CD4-positive, alpha-beta memory T cell (primary cell): Measurements from ENCODE around the gene FGF19. TPM values are rescaled to one million over a fixed set of nuclear protein-coding genes. Genes with fewer than 3 reads are reported as not detected.
"Not testable (repeated sequence)": the region's sequence is repeated elsewhere in the genome, so short reads cannot be mapped to it uniquely, and the experiment has no call there.

Source experiments
- CTCF ChIA-PET: fragments of 350-600 bp; sonication (Branson Sonifier 250); formaldehyde crosslinking; loops from one replicate; lab custom pipeline; 2021; ENCODE audit warnings: inconsistent platforms; ENCODE audit not compliant: partially characterized antibody; lab: Charles Lee
- POLR2A ChIA-PET: fragments of 350-600 bp; sonication (Branson Sonifier 250); formaldehyde crosslinking; loops from one replicate; lab custom pipeline; 2021; ENCODE audit not compliant: partially characterized antibody; lab: Charles Lee
- DNase-seq, 5 donors: peaks; one replicate each; pipeline versions ENCODE4 v3.0.0 to v3.0.0-alpha.2; 2020 to 2022; ENCODE audit warnings: mixed read lengths in 1 of 5
- H3K27ac ChIP-seq: one replicate; pipeline ENCODE4 v1.7.0; 2013; ENCODE audit warnings: low read depth, low read length
- H3K27me3 ChIP-seq: 2 replicates; pipeline ENCODE4 v1.7.0; 2013; ENCODE audit warnings: mild to moderate bottlenecking, low read length, moderate library complexity; ENCODE audit not compliant: insufficient read depth
- H3K36me3 ChIP-seq: 2 replicates; pipeline ENCODE4 v1.7.0; 2013; ENCODE audit warnings: mild to moderate bottlenecking, low read length, moderate library complexity; ENCODE audit not compliant: insufficient read depth
- H3K4me1 ChIP-seq: 2 replicates; pipeline ENCODE4 v1.7.0; 2013; ENCODE audit warnings: mild to moderate bottlenecking, low read length, moderate library complexity; ENCODE audit not compliant: insufficient read depth
- H3K4me3 ChIP-seq, 2 donors: one replicate each; pipeline ENCODE4 v1.7.0; 2013; ENCODE audit warnings: low read length in 2 of 2, mild to moderate bottlenecking in 1 of 2
- H3K9me3 ChIP-seq, 2 donors: one replicate each; pipeline ENCODE4 v1.7.0; 2013; ENCODE audit warnings: low read length in 2 of 2, control low read depth in 1 of 2; ENCODE audit not compliant: control insufficient read depth in 1 of 2
- H3K27ac Mint-ChIP-seq, 7 donors: one replicate each; pipeline ENCODE4 v1.8.0; 2020 to 2021; ENCODE audit warnings: mixed read lengths in 7 of 7, mild to moderate bottlenecking in 6 of 7, inconsistent platforms in 3 of 7, moderate library complexity in 3 of 7
- H3K27me3 Mint-ChIP-seq, 2 donors: one replicate each; pipeline ENCODE4 v1.8.0; 2020 to 2021; ENCODE audit warnings: mixed read lengths in 2 of 2
- H3K36me3 Mint-ChIP-seq, 2 donors: one replicate each; pipeline ENCODE4 v1.8.0; 2020 to 2021; ENCODE audit warnings: mixed read lengths in 2 of 2, inconsistent platforms in 1 of 2, mild to moderate bottlenecking in 1 of 2
- H3K4me1 Mint-ChIP-seq, 4 donors: one replicate each; pipeline ENCODE4 v1.8.0; 2020 to 2021; ENCODE audit warnings: mixed read lengths in 4 of 4, mild to moderate bottlenecking in 1 of 4
- H3K4me3 Mint-ChIP-seq, 8 donors: one replicate each; pipeline ENCODE4 v1.8.0; 2020 to 2021; ENCODE audit warnings: mixed read lengths in 8 of 8, mild to moderate bottlenecking in 7 of 8, moderate library complexity in 6 of 8, inconsistent platforms in 3 of 8
- H3K9me3 Mint-ChIP-seq, 8 donors: one replicate each; pipeline ENCODE4 v1.8.0; 2020 to 2021; ENCODE audit warnings: mixed read lengths in 8 of 8, mild to moderate bottlenecking in 5 of 8, inconsistent platforms in 3 of 8, moderate library complexity in 1 of 8
- intact Hi-C: fragments of 100-400 bp; cut with micrococcal nuclease; formaldehyde crosslinking; loops from one replicate; pipeline ENCODE4 v1.15.1; 2023
- polyA plus RNA-seq, 2 donors: library from polyadenylated mRNA; unstranded; fragments of 300-500 nt; fragmentation: Illumina TruSeq; gene quantifications; one replicate each; pipeline ENCODE4 v1.2.3, GENCODE V29; 2021
- total RNA-seq, 2 experiments: library from RNA; stranded (reverse); gene quantifications; one replicate each; pipeline ENCODE4 v1.2.3, GENCODE V29; 2021

Gene FGF19
- total and polyA plus RNA-seq, 4 experiments from 2014 or later = not detected

DNA sequence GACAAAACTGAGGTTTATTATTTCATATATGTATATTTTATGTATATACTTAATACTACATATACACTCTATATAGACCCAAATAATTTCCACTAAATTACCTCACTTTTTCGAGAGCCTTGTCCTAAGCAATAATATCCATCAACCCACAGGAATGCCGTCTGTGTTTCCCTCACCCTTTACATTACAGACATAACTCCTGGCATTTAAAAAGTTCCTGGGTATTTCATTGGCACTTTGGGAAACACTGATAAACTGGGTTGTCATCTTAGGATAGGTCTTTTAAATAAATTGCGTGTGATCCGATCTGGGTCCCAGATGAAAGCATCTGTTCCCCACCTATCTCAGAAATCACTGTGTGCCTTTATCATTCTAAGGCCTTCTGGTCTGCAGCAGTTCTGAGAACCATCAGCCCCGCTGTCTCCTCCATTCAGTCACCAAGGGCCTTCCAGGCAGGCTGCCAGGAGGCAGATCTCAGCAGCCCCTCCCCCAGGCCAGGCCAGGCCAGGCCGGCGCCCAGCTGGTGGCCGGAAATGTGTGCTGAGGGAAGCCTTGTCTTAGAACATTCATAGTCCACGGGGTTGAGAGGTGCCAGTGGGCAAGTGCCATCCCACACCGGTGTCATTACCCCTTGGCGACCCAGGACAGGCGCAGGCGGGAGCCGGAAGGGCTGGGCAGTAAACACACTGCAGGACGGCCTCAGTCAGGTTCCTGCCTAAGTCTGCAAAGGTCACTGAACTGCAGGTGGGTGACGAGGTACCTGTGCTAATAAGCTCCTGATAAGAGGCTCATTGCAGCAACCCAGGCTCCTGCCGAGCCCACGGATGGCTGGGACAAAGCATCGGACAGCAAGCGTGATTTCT is 3.3 kb downstream of the FGF19 start:
- Histone ChIP-seq H3K27me3 (peaks cover 21% of the 10 kb centered on the region), H3K27ac (no peak overlapping the region), H3K9me3 (no peaks in the 10 kb centered on the region), H3K4me3 (no peak overlapping the region), H3K36me3 (no peaks in the 10 kb centered on the region), H3K4me1 (peaks cover 7% of the 10 kb centered on the region)
- Mint-ChIP-seq H3K4me3 (peak overlapping the region in 2 of 8 donors; percentile 35 to 54), H3K27me3 (peaks cover 30 to 33% of the 10 kb centered on the region in 2 donors), H3K36me3 (no peaks in the 10 kb centered on the region), H3K4me1 (peaks cover 1 to 15% (median 6%) of the 10 kb centered on the region in 4 donors), H3K27ac (no peak overlapping the region), H3K9me3 (peaks cover 0 to 2% (median 0%) of the 10 kb centered on the region in 8 donors)
- POLR2A ChIA-PET = no interaction called here
- DNase-seq = no peak
- CTCF ChIA-PET = no interaction called here
- intact Hi-C loops = loop anchor here (5.0 kb wide), 1 partner anchor 187 kb away; no protein-coding TSS in a partner anchor

DNA sequence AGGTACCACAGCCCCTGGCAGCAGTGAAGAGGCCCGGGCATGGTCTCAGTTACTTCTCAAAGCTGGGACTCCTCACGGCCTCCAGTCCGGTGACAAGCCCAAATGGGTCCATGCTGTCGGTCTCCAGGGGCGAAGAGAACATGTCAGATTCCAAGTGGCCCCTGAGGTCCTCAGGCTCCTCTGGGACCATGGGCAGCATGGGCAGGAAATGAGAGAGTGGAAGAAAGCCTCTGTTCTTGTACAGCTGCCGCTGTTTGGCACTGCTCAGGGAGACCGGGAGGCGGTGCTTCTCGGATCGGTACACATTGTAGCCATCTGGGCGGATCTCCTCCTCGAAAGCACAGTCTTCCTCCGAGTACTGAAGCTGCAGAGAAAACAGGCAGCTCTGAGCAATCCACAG is 4.6 kb downstream of the FGF19 start:
- no peaks in the 10 kb centered on the region for H3K4me1 ChIP-seq
- no peaks in the 10 kb centered on the region for H3K9me3 ChIP-seq
- no peak overlapping the region for H3K4me3 ChIP-seq
- CTCF ChIA-PET = no interaction called here
- peaks cover 16% of the 10 kb centered on the region for H3K27me3 ChIP-seq
- H3K36me3 ChIP-seq = no peaks in the 10 kb centered on the region
- no peak overlapping the region for H3K27ac ChIP-seq
- POLR2A ChIA-PET = no interaction called here
- DNase-seq = no peak
- no peaks in the 10 kb centered on the region for H3K36me3 Mint-ChIP-seq
- H3K27ac Mint-ChIP-seq = no peak overlapping the region
- intact Hi-C loops = no loop called here
- H3K4me1 Mint-ChIP-seq = peaks cover 0 to 8% (median 2%) of the 10 kb centered on the region in 4 donors
- no peak overlapping the region for H3K4me3 Mint-ChIP-seq
- peaks cover 32 to 37% of the 10 kb centered on the region in 2 donors for H3K27me3 Mint-ChIP-seq
- H3K9me3 Mint-ChIP-seq = peaks cover 0 to 2% (median 0%) of the 10 kb centered on the region in 8 donors

DNA sequence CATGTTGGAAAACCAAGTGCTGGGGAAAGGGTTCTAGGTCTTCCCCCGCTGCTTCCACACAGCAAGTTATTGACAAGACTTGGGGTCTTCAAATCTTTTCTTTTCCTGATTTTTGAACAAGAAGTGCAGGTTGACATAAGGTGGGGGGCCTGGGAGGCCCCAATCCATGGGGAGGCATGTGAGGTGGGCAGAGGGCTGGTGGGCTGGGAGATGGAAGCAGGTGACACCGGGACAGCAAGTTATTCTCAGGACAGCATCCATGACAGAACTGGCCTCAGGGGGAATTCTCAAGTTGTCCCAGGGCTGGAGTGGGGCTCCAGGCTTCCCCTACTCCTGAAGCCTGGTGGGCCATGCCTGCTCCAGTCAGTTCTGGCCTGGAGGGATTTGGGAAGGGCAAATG is 5.5 kb downstream of the FGF19 start:
- no peak overlapping the region for H3K27ac ChIP-seq
- DNase-seq = no peak
- H3K27ac Mint-ChIP-seq = no peak overlapping the region
- H3K4me3 ChIP-seq = no peak overlapping the region
- peaks cover 0 to 2% (median 0%) of the 10 kb centered on the region in 8 donors for H3K9me3 Mint-ChIP-seq
- H3K4me1 ChIP-seq = no peaks in the 10 kb centered on the region
- intact Hi-C loops = no loop called here
- H3K27me3 ChIP-seq = peaks cover 16% of the 10 kb centered on the region
- H3K4me1 Mint-ChIP-seq = peaks cover 0 to 8% (median 2%) of the 10 kb centered on the region in 4 donors
- peaks cover 39 to 44% of the 10 kb centered on the region in 2 donors for H3K27me3 Mint-ChIP-seq
- no peak overlapping the region for H3K4me3 Mint-ChIP-seq
- POLR2A ChIA-PET = no interaction called here
- no peaks in the 10 kb centered on the region for H3K36me3 ChIP-seq
- CTCF ChIA-PET = no interaction called here
- H3K36me3 Mint-ChIP-seq = no peaks in the 10 kb centered on the region
- no peaks in the 10 kb centered on the region for H3K9me3 ChIP-seq

DNA sequence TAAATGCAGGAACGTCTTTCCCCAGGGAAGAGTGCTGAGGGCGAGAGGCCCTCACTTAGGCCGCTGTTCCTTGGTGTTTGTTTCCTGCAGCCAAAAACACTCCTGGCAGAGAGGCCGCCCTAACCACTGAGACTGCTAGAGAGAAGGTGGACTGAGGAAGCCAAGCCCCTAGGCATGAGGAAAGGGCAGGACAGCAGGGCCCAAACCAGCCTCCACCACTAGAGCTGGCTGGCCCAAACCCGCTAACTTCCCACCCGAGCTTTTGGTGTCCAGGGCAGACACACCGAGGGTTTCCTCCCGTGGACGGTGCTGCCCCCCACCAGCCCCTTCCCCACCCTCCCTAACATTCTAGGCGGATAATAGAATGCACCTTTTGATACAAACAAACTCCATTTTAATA is 6.0 kb downstream of the FGF19 start:
- no peak for DNase-seq
- Mint-ChIP-seq H3K9me3 (peaks cover 0 to 2% (median 0%) of the 10 kb centered on the region in 8 donors), H3K4me3 (no peak overlapping the region), H3K27me3 (peaks cover 38 to 42% of the 10 kb centered on the region in 2 donors), H3K27ac (no peak overlapping the region), H3K36me3 (no peaks in the 10 kb centered on the region), H3K4me1 (peaks cover 0 to 3% (median 1%) of the 10 kb centered on the region in 4 donors)
- Histone ChIP-seq H3K4me1 (no peaks in the 10 kb centered on the region), H3K4me3 (no peak overlapping the region), H3K27me3 (peaks cover 15% of the 10 kb centered on the region), H3K27ac (no peak overlapping the region), H3K36me3 (no peaks in the 10 kb centered on the region), H3K9me3 (no peaks in the 10 kb centered on the region)
- intact Hi-C loops = no loop called here
- ChIA-PET CTCF (no interaction called here), POLR2A (no interaction called here)

DNA sequence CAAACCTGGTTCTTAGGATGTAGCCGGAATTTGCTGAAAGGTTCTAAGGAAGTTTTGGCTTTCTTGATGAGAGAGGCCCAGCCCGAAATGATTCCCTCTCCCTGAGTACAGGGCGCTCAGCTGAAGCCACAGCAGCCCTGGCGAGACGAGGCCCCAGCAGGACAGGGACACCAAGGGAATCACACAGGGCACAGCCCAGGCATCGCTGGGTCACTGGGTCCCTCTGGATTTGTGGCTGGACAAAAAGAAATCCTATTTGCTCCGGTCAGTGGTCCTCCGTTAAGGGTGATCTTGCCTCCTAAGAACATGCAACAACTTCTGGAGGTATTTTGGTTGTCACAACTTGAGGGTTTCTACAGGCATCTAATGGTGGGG is 6.4 kb downstream of the FGF19 start:
- Histone ChIP-seq H3K9me3 (no peaks in the 10 kb centered on the region), H3K27ac (no peak overlapping the region), H3K4me1 (no peaks in the 10 kb centered on the region), H3K27me3 (peaks cover 11% of the 10 kb centered on the region), H3K36me3 (no peaks in the 10 kb centered on the region), H3K4me3 (no peak overlapping the region)
- DNase-seq = no peak
- ChIA-PET CTCF (no interaction called here), POLR2A (no interaction called here)
- no peaks in the 10 kb centered on the region for H3K36me3 Mint-ChIP-seq
- H3K27me3 Mint-ChIP-seq = peaks cover 39 to 41% of the 10 kb centered on the region in 2 donors
- no peaks in the 10 kb centered on the region for H3K4me1 Mint-ChIP-seq
- intact Hi-C loops = no loop called here
- H3K9me3 Mint-ChIP-seq = peaks cover 0 to 2% (median 0%) of the 10 kb centered on the region in 8 donors
- H3K4me3 Mint-ChIP-seq = no peak overlapping the region
- no peak overlapping the region for H3K27ac Mint-ChIP-seq

DNA sequence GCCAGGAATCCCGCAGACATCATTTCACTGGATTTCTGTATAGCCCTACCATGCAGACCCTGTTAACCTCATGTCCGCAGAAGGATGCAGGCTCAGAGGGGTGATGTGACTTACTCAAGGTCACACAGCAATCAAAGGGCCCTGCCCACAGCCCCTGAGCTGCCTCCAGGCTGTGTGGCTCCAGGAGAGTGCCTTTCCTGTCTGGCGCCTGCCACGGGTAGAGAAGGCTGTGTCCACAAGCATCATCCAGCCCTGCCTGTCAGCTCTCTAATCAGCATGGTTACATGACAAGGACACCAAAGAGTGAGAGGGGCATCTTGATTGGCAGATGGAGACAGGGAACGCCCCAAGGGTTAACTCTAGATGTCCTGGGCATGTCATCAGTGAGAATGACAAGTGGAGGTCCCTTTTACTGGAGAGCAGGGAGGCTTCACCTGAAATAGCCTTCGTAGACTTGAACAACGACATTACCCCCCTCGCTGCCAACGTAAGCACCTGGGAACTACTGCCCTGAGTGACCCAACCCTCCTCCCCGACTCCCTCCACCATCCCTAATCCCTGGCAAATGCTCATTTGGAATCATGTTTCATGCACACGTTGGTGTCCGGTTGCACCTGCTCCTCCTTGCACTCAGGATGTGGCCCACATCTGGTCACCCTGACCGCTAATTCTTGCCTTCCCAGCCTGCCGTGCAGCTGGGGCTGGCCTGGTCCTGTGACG is 6.9 kb downstream of the FGF19 start:
- Histone ChIP-seq H3K36me3 (no peaks in the 10 kb centered on the region), H3K9me3 (no peaks in the 10 kb centered on the region), H3K27ac (no peak overlapping the region), H3K4me3 (no peak overlapping the region), H3K27me3 (peaks cover 11% of the 10 kb centered on the region), H3K4me1 (no peaks in the 10 kb centered on the region)
- intact Hi-C loops = no loop called here
- Mint-ChIP-seq H3K9me3 (peaks cover 0 to 4% (median 1%) of the 10 kb centered on the region in 8 donors), H3K4me3 (no peak overlapping the region), H3K36me3 (no peaks in the 10 kb centered on the region), H3K27ac (no peak overlapping the region), H3K27me3 (peaks cover 41 to 45% of the 10 kb centered on the region in 2 donors), H3K4me1 (no peaks in the 10 kb centered on the region)
- ChIA-PET POLR2A (no interaction called here), CTCF (no interaction called here)
- no peak for DNase-seq

DNA sequence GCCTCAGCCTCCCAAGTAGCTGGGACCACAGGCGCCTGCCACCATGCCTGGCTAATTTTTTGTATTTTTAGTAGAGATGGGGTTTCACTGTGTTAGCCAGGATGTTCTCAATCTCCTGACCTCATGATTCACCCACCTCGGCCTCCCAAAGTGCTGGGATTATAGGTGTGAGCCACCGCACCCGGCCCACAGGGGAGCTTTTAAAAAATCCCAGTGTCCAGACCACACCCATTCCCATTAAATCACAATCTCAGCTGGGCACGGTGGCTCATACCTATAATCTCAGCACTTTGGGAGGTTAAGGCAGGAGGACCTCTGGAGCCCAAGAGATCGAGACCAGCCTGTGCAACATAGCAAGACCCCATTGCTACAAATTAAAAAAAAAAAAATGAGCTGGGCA is 7.8 kb downstream of the FGF19 start:
- H3K36me3 ChIP-seq, H3K27ac Mint-ChIP-seq, H3K4me1 Mint-ChIP-seq, H3K4me3 ChIP-seq, H3K9me3 Mint-ChIP-seq, H3K4me3 Mint-ChIP-seq, H3K36me3 Mint-ChIP-seq, H3K4me1 ChIP-seq, intact Hi-C loops, CTCF ChIA-PET, H3K9me3 ChIP-seq, DNase-seq, H3K27me3 ChIP-seq, H3K27ac ChIP-seq, POLR2A ChIA-PET: not testable (repeated sequence)
- H3K27me3 Mint-ChIP-seq = peaks cover 42 to 47% of the 10 kb centered on the region in 2 donors
